HT-29 (cell line): ENCODE data around the gene ZBBX. TPM values are rescaled to one million over a fixed set of nuclear protein-coding genes. Genes with fewer than 3 reads are reported as not detected.
"Not testable (repeated sequence)": the region's sequence is repeated elsewhere in the genome, so short reads cannot be mapped to it uniquely, and the experiment has no call there.

Experiments used
- DNase-seq: peaks from one replicate; pipeline ENCODE4 v3.0.0-alpha.2; 2015; ENCODE audit warnings: low spot score
- total RNA-seq: library from RNA; depleted of rRNA; stranded (reverse); fragments of >200 nt; shearing (Covaris generic); gene quantifications from 2 replicates; pipeline ENCODE4 v1.2.3, GENCODE V29; 2014; rRNA removed

The ZBBX gene, protein sequence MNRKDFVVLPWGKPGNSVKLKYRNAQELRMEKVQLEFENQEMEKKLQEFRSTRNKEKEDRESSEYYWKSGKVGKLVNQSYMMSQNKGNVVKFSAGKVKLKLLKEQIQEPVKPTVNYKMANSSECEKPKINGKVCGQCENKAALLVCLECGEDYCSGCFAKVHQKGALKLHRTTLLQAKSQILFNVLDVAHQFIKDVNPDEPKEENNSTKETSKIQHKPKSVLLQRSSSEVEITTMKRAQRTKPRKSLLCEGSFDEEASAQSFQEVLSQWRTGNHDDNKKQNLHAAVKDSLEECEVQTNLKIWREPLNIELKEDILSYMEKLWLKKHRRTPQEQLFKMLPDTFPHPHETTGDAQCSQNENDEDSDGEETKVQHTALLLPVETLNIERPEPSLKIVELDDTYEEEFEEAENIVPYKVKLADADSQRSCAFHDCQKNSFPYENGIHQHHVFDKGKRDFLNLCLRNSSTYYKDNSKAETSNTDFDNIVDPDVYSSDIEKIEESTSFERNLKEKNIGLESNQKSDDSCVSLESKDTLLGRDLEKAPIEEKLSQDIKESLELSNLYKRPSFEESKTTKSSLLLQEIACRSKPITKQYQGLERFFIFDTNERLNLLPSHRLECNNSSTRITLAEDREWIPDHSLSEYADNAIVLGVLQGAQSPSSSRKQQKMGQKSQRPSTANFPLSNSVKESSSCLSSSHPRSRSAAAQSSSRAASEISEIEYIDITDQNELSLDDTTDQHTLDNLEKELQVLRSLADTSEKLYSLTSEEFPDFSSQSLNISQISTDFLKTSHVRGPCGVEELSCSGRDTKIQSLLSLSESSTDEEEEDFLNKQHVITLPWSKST
- total RNA-seq: not detected in 2 replicates

GRCh38 chr3:167380004-167380689 is at the start of gene ZBBX:
Gene ZBBX (minus strand): TSS chr3:167380297. CDS start chr3:167372901, 7,396 bp downstream.
- peak; percentile 96 for DNase-seq

GRCh38 chr3:167426962-167427361 is 46.9 kb upstream of the ZBBX start:
- DNase-seq: not testable (repeated sequence)

DNA sequence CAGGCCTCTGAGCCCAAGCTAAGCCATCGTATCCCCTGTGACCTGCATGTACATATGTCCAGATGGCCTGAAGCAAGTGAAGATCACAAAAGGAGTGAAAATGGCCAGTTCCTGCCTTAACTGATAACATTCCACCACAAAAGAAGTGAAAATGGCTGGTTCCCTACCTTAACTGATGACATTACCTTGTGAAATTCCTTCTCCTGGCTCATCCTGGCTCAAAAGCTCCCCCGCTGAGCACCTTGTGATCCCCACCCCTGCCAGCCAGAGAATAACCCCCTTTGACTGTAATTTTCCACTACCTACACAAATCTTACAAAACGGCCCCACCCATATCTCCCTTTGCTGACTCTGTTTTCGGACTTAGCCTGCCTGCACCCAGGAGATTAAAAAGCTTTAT is 42.3 kb upstream of the ZBBX start:
- not testable (repeated sequence) for DNase-seq

- no peak for DNase-seq
These were observed 29.5 kb upstream of the ZBBX start for GRCh38 chr3:167409611-167410010.

- peak; percentile 70 for DNase-seq
These were observed 26.9 kb upstream of the ZBBX start for GRCh38 chr3:167406876-167407492.

- no peak for DNase-seq
These were observed 17.7 kb upstream of the ZBBX start for GRCh38 chr3:167397826-167398225.

- DNase-seq: no peak
These were observed 16.0 kb upstream of the ZBBX start for GRCh38 chr3:167396075-167396474.

DNA sequence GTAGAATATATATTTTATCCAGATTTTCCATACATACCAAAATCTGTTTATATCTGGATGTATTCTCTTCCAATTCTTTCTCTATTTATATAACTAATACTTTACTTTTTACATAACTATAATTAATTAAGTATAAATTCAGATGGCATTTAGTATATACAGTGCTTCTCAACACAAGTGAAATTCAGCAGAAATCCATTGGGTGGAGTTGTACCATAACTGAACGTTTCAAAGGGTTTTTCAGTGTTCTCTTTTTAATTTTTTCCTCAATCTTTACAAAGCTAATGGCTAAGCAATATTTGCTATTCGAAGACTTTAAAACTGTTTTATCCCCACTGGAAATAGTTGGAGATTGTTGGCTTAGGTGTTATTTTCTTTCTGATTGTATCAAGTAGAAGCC is 13.9 kb upstream of the ZBBX start:
- peak; percentile 19 for DNase-seq

GRCh38 chr3:167382155-167382554 is 2.1 kb upstream of the ZBBX start:
- DNase-seq: no peak

- DNase-seq: no peak
These were observed 4.6 kb downstream of the ZBBX start for GRCh38 chr3:167375478-167375877.

DNA sequence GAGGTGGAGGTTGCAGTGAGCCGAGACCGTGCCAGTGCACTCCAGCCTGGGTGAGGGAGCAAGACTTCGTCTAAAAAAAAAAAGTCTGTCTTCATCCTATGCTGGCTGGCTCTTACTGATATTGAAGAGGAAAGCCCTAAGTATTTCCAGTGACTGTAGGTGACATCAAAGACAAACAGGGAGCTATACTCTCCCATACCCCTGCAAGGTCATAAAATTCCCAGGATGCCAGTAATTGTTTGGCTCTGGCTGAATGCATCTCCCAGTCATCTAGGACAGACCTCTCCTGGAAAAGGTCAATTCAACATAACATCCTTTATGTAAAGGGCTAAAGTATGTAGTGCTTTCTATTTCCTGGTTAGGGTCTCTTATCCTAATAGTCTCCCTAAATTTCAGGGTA is 8.0 kb downstream of the ZBBX start:
- DNase-seq: no peak

DNA sequence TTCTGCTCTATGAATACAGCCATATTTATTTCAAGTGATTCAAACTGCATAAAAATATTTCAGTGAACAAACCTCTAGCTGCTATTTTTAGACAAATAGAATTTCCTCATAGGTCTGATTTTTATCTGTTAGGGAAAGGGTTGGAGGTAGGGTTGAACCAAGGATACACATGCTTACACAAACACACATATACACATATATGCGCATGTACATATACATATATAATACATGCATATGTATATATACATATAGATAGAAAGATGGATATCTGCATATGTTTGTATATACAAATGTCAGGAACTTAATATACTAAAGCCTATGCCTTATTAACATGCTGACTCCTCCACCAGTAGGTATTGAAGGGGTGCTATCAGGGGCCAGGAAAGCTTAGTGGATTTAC is 18.1 kb downstream of the ZBBX start:
- DNase-seq: no peak

DNA sequence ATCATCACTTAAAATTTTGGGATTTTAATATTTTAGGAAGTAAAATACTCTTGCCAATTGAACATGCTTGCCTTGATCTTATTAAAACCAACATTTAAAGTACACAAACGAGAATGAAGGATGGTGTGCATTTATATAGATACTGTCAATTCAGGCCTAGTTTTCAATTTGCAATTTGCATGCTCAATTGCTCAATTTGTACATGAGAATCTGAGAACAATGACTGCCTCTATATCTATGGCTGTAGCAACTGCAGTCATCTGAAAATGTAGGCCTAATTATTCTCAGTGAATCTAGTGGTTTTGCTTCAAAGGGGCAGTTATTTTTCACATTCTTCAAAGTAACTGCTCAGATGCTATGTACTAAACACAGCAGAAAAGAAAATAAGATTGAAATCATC is 18.8 kb downstream of the ZBBX start:
- no peak for DNase-seq

- DNase-seq: no peak
These were observed 24.7 kb downstream of the ZBBX start for GRCh38 chr3:167355446-167355845.

GRCh38 chr3:167354751-167355150 is 25.3 kb downstream of the ZBBX start:
- no peak for DNase-seq

GRCh38 chr3:167350245-167350862 is 29.7 kb downstream of the ZBBX start:
- peak; percentile 67 for DNase-seq

DNA sequence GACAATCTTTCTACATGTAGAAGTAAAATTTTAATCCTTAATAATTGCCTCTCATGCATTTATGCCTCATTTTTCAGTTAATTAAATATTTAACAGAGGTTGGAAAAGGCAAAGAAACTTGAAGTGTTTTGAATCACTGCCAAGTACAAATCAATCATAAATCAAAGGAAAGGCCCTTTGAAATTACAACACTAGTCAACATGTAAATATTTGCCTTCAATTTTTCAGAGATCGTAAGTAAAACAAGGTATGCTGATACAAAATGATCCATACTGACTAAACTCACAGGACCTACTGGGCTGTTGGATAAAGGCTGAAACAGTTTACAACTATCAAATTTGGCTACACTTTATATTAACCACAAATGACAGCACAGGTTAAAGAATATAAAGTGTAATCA is 33.9 kb downstream of the ZBBX start:
- DNase-seq: no peak

GRCh38 chr3:167330993-167331785 is 48.9 kb downstream of the ZBBX start:
- no peak for DNase-seq

DNA sequence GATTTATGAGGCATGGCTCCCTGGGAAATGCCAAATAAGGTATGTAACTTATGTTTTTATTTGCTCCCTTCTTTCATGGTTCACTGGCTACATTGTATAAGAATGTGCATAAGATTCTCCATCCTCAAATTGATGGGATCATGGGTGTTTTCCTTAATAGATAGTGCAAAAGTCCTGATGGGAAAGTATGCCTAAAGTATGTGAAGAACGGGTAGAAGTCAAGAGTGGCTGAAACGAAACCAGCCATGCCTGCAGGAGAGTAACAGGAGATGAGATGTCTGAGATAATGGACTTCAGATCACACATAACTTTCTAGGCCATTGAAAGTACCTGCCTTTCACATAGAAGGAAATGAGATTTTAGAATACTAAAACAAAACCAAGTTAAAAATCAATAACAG is 56.5 kb downstream of the ZBBX start:
- DNase-seq: no peak

DNA sequence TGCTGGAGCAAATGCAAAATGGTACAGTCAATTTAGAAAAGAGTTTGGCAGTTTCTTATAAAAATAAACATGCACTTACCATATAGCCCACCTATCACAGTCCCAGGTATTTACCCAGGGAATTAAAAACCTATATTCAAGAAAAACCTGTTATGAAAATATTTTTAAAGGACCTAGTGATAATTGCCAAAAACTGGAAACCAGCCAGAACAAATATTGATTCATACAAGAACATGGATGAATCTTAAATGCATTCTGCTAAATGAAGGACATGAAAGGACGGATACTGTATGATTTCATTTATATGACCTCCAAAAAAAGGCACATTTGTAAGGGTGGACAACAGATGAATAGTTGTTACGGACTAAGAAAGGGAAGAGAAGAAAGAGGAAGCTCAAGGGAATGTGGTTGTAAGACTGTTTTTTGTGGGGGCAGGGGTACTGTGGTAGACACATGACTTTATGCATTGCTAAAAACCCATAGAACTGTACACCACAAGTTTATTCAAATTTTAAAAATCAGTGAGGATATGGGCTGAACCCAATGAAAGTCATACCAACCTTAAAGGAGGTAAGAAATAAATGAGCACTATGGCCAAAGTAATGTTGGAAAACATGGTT is 61.0 kb downstream of the ZBBX start:
- peak; percentile 24 for DNase-seq
